Activated naive CD4-positive, alpha-beta T cell treated with anti-CD3 and anti-CD28 coated beads, Interleukin-2, amount 10 ng/mL, durations not matched to agents 7 days and 5 days (primary cell): Measurements from ENCODE around the gene CAMTA1.

ENCODE experiments used
- CTCF ChIA-PET: fragments of 350-600 bp; sonication (Branson Sonifier 250); formaldehyde crosslinking; loops from one replicate; lab custom pipeline; 2021; ENCODE audit warnings: antibody characterized with exemption; lab: Charles Lee
- DNase-seq: peaks from one replicate; pipeline ENCODE4 v3.0.0-alpha.2; 2020
- H3K27ac Mint-ChIP-seq: one replicate; pipeline ENCODE4 v1.8.0; 2021; ENCODE audit warnings: mild to moderate bottlenecking, moderate library complexity, mixed read lengths
- H3K27me3 Mint-ChIP-seq: one replicate; pipeline ENCODE4 v1.8.0; 2021; ENCODE audit warnings: mild to moderate bottlenecking, mixed read lengths
- H3K36me3 Mint-ChIP-seq: one replicate; pipeline ENCODE4 v1.8.0; 2021; ENCODE audit warnings: mixed read lengths
- H3K4me1 Mint-ChIP-seq: one replicate; pipeline ENCODE4 v1.8.0; 2021; ENCODE audit warnings: mixed read lengths
- H3K4me3 Mint-ChIP-seq: one replicate; pipeline ENCODE4 v1.8.0; 2021; ENCODE audit warnings: mild to moderate bottlenecking, moderate library complexity, mixed read lengths
- H3K9me3 Mint-ChIP-seq: one replicate; pipeline ENCODE4 v1.8.0; 2021; ENCODE audit warnings: mixed read lengths

The CAMTA1 gene

GRCh38 chr1:7642781-7643529, 857.7 kb downstream of the CAMTA1 start:
- Mint-ChIP-seq H3K9me3 (no peaks in the 10 kb centered on the region), H3K27ac (no peak overlapping the region), H3K4me3 (no peak overlapping the region), H3K36me3 (no peaks in the 10 kb centered on the region), H3K4me1 (no peaks in the 10 kb centered on the region), H3K27me3 (peaks cover 4% of the 10 kb centered on the region)
- CTCF ChIA-PET: interaction anchor here (1.8 kb wide), 1 partner anchor 600 kb away, joined by 5 read pairs; no protein-coding TSS in a partner anchor
- no peak for DNase-seq

- DNase-seq: no peak
- H3K4me1 Mint-ChIP-seq: no peaks in the 10 kb centered on the region
- H3K36me3 Mint-ChIP-seq: no peaks in the 10 kb centered on the region
- H3K4me3 Mint-ChIP-seq: no peak overlapping the region
- H3K27ac Mint-ChIP-seq: no peak overlapping the region
- CTCF ChIA-PET: interaction anchor here (1.8 kb wide), 1 partner anchor 601 kb away, joined by 5 read pairs; no protein-coding TSS in a partner anchor
- peaks cover 8% of the 10 kb centered on the region for H3K27me3 Mint-ChIP-seq
- no peaks in the 10 kb centered on the region for H3K9me3 Mint-ChIP-seq
These were observed 858.3 kb downstream of the CAMTA1 start for GRCh38 chr1:7643530-7643929.

GRCh38 chr1:7644086-7644485, 858.8 kb downstream of the CAMTA1 start:
- Mint-ChIP-seq H3K4me1 (no peaks in the 10 kb centered on the region), H3K9me3 (no peaks in the 10 kb centered on the region), H3K27me3 (peaks cover 11% of the 10 kb centered on the region), H3K36me3 (no peaks in the 10 kb centered on the region), H3K4me3 (no peak overlapping the region), H3K27ac (no peak overlapping the region)
- no peak for DNase-seq
- CTCF ChIA-PET: interaction anchor here (1.8 kb wide), 1 partner anchor 601 kb away, joined by 5 read pairs; no protein-coding TSS in a partner anchor

GRCh38 chr1:7644961-7645750, 859.9 kb downstream of the CAMTA1 start:
- CTCF ChIA-PET: interaction anchor here (0.5 kb wide), 1 partner anchor 1086 kb away, joined by 3 read pairs; no protein-coding TSS in a partner anchor
- Mint-ChIP-seq H3K4me3 (no peak overlapping the region), H3K27me3 (peaks cover 12% of the 10 kb centered on the region)

GRCh38 chr1:7645751-7646048, 860.4 kb downstream of the CAMTA1 start:
- H3K4me3 Mint-ChIP-seq: no peak overlapping the region
- no peaks in the 10 kb centered on the region for H3K9me3 Mint-ChIP-seq
- H3K27ac Mint-ChIP-seq: no peak overlapping the region
- DNase-seq: no peak
- H3K36me3 Mint-ChIP-seq: no peaks in the 10 kb centered on the region
- CTCF ChIA-PET: no interaction called here
- H3K27me3 Mint-ChIP-seq: peaks cover 12% of the 10 kb centered on the region
- no peaks in the 10 kb centered on the region for H3K4me1 Mint-ChIP-seq

More at GRCh38 chr1:7644961-7645750, 859.9 kb downstream of the CAMTA1 start:
- Mint-ChIP-seq H3K4me1 (no peaks in the 10 kb centered on the region), H3K36me3 (no peaks in the 10 kb centered on the region), H3K27ac (no peak overlapping the region), H3K9me3 (no peaks in the 10 kb centered on the region)
- DNase-seq: no peak

- H3K9me3 Mint-ChIP-seq: no peaks in the 10 kb centered on the region
- H3K27ac Mint-ChIP-seq: no peak overlapping the region
- peaks cover 12% of the 10 kb centered on the region for H3K27me3 Mint-ChIP-seq
- H3K4me3 Mint-ChIP-seq: no peak overlapping the region
- CTCF ChIA-PET: no interaction called here
- no peaks in the 10 kb centered on the region for H3K36me3 Mint-ChIP-seq
- DNase-seq: no peak
- no peaks in the 10 kb centered on the region for H3K4me1 Mint-ChIP-seq
These were observed 860.9 kb downstream of the CAMTA1 start for GRCh38 chr1:7646164-7646563.

- no peaks in the 10 kb centered on the region for H3K36me3 Mint-ChIP-seq
- no peak overlapping the region for H3K27ac Mint-ChIP-seq
- H3K4me1 Mint-ChIP-seq: no peaks in the 10 kb centered on the region
- CTCF ChIA-PET: interaction anchor here (0.6 to 0.7 kb wide), 2 partner anchors 10 to 16 kb away, joined by 3 read pairs; no protein-coding TSS in a partner anchor
- H3K4me3 Mint-ChIP-seq: no peak overlapping the region
- peak; percentile 70 for DNase-seq
- H3K9me3 Mint-ChIP-seq: no peaks in the 10 kb centered on the region
- H3K27me3 Mint-ChIP-seq: peaks cover 12% of the 10 kb centered on the region
These were observed 862.0 kb downstream of the CAMTA1 start for GRCh38 chr1:7646981-7647901.

GRCh38 chr1:7648761-7649384, 863.6 kb downstream of the CAMTA1 start:
- Mint-ChIP-seq H3K4me3 (no peak overlapping the region), H3K27me3 (peaks cover 12% of the 10 kb centered on the region), H3K9me3 (no peaks in the 10 kb centered on the region), H3K27ac (no peak overlapping the region), H3K36me3 (no peaks in the 10 kb centered on the region), H3K4me1 (no peaks in the 10 kb centered on the region)
- CTCF ChIA-PET: interaction anchor here (1.2 kb wide), 1 partner anchor 29 kb away, joined by 4 read pairs; no protein-coding TSS in a partner anchor
- no peak for DNase-seq

- H3K9me3 Mint-ChIP-seq: peaks cover 5% of the 10 kb centered on the region
- H3K27ac Mint-ChIP-seq: no peak overlapping the region
- CTCF ChIA-PET: no interaction called here
- no peaks in the 10 kb centered on the region for H3K4me1 Mint-ChIP-seq
- H3K4me3 Mint-ChIP-seq: no peak overlapping the region
- peaks cover 12% of the 10 kb centered on the region for H3K27me3 Mint-ChIP-seq
- no peaks in the 10 kb centered on the region for H3K36me3 Mint-ChIP-seq
- DNase-seq: no peak
These were observed 865.5 kb downstream of the CAMTA1 start for GRCh38 chr1:7650801-7651200.

GRCh38 chr1:7651203-7651602, 865.9 kb downstream of the CAMTA1 start:
- no peaks in the 10 kb centered on the region for H3K4me1 Mint-ChIP-seq
- no peak for DNase-seq
- CTCF ChIA-PET: interaction anchor here (0.9 kb wide), 1 partner anchor 16 kb away, joined by 3 read pairs; no protein-coding TSS in a partner anchor
- H3K27me3 Mint-ChIP-seq: peaks cover 9% of the 10 kb centered on the region
- H3K4me3 Mint-ChIP-seq: no peak overlapping the region
- no peak overlapping the region for H3K27ac Mint-ChIP-seq
- H3K36me3 Mint-ChIP-seq: no peaks in the 10 kb centered on the region
- H3K9me3 Mint-ChIP-seq: peaks cover 5% of the 10 kb centered on the region

GRCh38 chr1:7652061-7652460, 866.8 kb downstream of the CAMTA1 start:
- no peak for DNase-seq
- Mint-ChIP-seq H3K27me3 (peaks cover 9% of the 10 kb centered on the region), H3K27ac (no peak overlapping the region), H3K9me3 (peaks cover 5% of the 10 kb centered on the region), H3K4me3 (no peak overlapping the region), H3K36me3 (no peaks in the 10 kb centered on the region), H3K4me1 (no peaks in the 10 kb centered on the region)
- CTCF ChIA-PET: interaction anchor here (0.9 to 1.0 kb wide), 2 partner anchors 16 to 101 kb away, joined by 3 to 4 read pairs; no protein-coding TSS in a partner anchor

GRCh38 chr1:7652515-7653098, 867.4 kb downstream of the CAMTA1 start:
- H3K4me3 Mint-ChIP-seq: no peak overlapping the region
- no peaks in the 10 kb centered on the region for H3K36me3 Mint-ChIP-seq
- H3K9me3 Mint-ChIP-seq: peaks cover 5% of the 10 kb centered on the region
- no peak overlapping the region for H3K27ac Mint-ChIP-seq
- peaks cover 9% of the 10 kb centered on the region for H3K27me3 Mint-ChIP-seq
- CTCF ChIA-PET: interaction anchor here (1.0 kb wide), 1 partner anchor 100 kb away, joined by 4 read pairs; no protein-coding TSS in a partner anchor
- no peak for DNase-seq
- H3K4me1 Mint-ChIP-seq: no peaks in the 10 kb centered on the region

- Mint-ChIP-seq H3K4me1 (no peaks in the 10 kb centered on the region), H3K9me3 (peaks cover 5% of the 10 kb centered on the region), H3K36me3 (no peaks in the 10 kb centered on the region), H3K27me3 (no peaks in the 10 kb centered on the region), H3K4me3 (no peak overlapping the region), H3K27ac (no peak overlapping the region)
- CTCF ChIA-PET: no interaction called here
- DNase-seq: no peak
These were observed 869.5 kb downstream of the CAMTA1 start for GRCh38 chr1:7654725-7655124.
